Stimulated activated CD8-positive, alpha-beta memory T cell treated with anti-CD3 and anti-CD28 coated beads, Interleukin-12 subunit alpha, Interleukin-12 subunit beta, amount 100 ng/mL, for 1 hour (primary cell): ENCODE measurements around the gene FKBP11.
A peak's percentile ranks its signal among the peaks of the same experiment; 100 is the strongest.
"Not testable (repeated sequence)": the region's sequence is repeated elsewhere in the genome, so short reads cannot be mapped to it uniquely, and the experiment has no call there.

Source experiments
- DNase-seq: peaks from one replicate; pipeline ENCODE4 v3.0.0-alpha.2; 2020; ENCODE audit warnings: low read depth

Gene FKBP11

DNA sequence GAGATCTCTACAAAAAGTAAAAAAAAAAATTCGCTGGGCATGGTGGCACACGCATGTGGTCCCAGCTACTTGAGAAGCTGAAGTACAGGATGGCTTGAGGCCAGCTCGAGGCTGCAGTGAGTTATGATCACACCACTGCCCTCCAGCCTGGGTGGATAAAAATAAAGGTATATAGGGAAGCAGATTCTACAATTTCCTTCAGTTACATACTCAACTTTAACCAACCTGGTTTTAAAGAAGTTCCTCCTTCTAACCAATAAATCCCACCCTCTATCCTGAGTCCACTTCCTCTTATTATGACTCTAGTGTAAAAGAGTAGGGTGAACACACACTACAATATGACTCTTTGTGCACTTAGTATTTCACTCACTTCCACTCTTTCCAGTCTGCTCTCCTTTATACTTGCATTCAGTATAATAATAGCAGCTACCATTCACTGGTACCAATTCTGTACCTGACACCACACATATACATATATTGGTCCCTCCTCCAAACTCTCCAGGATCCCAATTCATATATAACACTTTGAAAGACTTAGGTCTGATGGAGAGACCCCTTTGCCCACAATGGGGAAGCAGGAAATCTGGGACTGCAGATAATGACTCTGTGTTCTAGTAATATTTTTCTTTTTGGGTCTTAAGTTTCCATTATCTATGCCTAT, 29.7 kb upstream of the FKBP11 start:
- no peak for DNase-seq

GRCh38 chr12:48954061-48954460, 28.8 kb upstream of the FKBP11 start:
- no peak for DNase-seq

DNA sequence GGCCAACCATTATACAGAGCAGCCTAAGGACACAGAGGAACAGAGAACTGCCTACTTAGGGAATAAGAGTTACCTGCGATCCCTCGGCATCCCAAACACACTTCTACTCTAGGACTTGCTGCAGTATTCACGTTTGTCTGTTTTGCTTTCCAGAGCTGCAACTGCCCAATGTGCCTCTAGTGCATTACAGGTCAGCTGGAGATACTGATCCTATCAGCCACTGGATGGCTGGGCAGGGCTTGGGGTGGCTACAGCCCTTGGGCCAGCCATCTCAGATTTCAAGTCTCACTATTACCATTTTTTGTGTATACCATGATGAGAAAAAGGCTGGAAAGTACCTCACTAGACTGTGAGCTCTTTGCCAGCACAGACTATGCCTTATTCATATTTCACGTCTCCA, 27.4 kb upstream of the FKBP11 start:
- DNase-seq, result no peak

GRCh38 chr12:48947727-48948126, 22.4 kb upstream of the FKBP11 start:
- DNase-seq, result no peak

DNA sequence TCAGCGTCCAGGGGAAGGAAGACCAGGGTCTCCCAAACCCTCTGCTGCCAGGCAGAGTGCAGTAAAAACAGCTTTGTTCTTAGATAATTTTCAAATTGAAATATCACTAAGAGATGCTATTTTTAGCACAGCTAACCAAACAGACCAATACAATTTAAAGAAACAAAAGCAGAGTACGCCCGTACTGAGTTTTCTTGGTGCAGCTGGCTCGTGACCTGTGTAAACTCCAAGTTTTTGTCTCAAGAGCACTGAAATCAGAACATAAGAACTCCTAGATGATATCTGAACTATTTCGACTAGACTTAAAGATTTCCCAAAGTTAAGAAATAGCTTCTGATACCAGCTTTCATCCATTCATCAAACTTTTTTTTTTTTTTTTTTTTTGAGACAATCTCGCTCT, 21.7 kb upstream of the FKBP11 start:
- no peak for DNase-seq

DNA sequence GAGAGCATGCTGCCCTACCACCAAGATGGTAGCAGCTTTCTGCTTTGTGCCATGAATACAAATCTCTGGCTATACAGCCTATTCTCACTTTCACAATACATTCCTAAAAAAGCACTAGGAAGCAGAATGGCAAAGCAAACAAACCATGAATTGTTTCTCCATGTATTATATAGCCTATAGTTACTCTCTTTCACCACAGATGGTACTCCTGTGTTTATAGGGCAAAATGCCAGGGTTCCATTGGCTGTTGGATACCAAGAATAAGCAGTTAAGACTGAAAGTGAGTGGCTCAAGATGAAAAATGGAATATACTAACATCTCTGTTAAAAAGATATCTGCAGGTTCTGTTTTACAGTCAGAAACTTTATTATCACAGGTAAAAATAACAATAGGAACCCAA, 20.9 kb upstream of the FKBP11 start:
- DNase-seq, result no peak

DNA sequence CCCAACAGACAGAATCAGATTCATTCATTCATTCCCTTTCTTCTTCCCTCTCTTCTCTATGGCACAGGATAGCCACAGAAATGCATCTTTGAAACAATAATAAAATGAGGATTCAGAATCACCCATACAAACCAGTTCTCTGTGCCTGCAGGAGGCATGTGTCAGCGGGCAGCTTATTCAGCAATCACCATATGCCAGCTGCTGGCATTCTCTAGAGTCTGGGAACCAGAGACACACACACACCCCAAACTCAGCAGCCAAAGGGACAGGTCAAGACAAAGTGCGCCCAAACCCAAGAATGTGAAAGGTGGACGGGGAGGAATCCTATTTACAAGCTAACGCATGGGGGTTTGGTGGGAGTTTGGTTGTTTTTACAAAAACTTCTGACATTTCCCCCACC, 17.9 kb upstream of the FKBP11 start:
- no peak for DNase-seq

DNA sequence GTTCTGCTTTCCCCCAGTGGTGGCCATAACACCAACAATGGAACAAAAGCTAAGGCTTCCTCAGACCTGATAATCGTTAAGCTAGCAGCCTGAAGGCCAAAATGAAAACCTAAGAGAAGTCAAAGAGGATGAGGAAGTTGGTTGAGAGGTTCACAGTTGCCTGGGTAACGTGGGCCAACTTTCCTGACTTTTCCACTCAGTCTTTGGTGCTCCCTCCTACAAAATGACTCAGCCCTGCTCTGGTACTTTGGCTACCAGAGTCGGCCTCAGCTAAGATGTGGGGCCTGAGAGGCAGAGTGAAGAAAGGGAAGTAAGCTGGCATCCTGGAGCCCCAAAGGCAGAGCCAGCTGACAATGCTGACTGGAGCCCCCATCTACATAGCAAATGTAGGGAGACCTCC, 14.9 kb upstream of the FKBP11 start:
- DNase-seq, result no peak

DNA sequence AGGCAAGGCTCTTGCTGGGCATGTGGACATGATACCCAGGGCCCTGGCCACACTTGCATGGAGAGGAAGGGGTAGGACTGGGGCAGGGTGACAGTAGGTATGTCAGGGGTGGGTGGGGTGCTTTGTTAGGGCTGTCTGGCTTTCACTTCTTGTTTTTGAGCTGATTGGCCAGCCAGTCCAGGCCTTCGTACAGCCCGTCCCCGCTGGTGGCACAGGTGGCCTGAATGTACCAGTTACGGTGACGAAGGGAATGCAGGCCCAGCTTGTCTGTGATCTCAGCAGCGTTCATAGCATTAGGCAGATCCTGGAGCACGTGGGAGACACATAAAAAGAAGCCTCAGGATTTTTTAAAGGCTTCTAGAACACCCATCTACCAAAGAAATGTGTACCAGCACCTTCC, 13.5 kb upstream of the FKBP11 start:
- DNase-seq, result no peak

DNA sequence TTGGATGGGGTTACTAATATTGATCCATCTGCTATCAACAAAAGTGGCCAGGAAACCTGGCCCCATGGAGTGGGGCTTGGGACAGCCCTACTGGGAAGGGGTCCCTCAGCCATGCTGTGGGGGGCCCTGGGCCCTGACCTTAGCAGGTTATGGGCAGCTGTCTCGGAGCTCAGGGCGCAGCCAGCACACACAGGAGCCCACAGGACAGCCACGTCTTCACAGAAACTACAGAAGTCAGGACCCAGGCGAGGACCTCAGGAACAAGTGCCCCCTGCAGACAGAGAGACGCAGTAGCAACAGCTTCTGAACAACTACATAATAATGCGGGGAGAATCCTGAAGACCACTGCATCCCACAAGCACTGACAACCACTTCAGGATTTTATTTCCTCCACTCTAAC, 11.9 kb upstream of the FKBP11 start:
- DNase-seq, result no peak

DNA sequence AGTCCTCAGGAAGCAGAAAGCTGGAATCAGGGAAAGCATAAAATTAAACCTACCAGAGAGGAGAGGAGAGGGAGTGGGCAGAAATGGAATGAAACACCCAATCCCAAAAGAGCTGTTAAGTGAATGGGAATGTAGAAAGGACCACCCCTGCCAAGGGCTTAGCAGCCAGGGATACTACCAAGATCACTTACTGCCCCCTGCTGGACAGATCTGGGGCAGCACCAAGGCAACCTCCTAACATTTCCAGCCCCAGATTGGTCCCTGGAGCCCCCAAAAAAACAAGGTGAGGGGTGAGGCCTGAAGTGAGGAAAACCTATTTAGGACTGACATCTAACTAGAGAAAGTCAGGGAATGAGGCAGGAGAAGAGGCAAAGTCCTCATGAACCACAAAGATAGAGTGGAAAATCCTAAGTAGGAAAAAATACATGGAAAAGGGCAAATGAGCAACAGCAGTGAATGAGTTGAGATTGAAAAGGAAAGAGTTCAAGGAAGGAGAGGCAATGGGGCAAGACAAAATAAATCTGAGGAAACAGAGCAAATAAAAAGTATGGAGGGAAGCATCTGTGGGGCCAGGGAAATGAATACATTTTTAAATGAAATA, 11.2 kb upstream of the FKBP11 start:
- DNase-seq, result peak; percentile 79

- no peak for DNase-seq
These were observed 9.0 kb upstream of the FKBP11 start for GRCh38 chr12:48934312-48934706.

DNA sequence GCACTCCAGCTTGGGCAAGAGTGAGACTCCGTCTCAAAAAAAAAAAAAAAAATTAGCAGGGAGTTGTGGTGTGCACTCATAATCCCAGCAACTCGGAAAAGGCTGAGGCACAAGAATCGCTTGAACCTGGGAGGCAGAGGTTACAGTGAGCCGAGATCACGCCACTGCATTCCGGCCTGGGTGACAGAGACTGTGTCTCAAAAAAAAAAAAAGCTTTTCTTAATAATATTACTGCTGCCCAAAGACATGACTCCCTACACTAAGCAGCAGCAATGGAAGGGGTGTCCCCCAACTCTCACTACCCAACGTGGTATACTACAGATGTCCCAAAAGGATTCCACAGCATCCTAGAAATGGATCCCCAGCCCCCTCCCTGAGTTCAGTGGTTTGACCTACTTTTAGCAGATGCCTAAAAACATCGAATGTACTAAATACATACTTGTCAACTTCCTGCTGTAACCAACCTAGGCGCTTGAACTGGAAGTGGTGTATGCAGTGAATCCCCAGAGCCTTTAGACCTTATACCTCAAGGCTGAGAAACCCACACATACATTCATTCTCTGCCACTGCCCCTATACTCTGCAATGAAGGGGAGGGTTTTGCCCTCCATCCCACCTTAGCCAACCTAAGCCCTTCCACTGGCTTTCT, 8.5 kb upstream of the FKBP11 start:
- DNase-seq, result no peak

DNA sequence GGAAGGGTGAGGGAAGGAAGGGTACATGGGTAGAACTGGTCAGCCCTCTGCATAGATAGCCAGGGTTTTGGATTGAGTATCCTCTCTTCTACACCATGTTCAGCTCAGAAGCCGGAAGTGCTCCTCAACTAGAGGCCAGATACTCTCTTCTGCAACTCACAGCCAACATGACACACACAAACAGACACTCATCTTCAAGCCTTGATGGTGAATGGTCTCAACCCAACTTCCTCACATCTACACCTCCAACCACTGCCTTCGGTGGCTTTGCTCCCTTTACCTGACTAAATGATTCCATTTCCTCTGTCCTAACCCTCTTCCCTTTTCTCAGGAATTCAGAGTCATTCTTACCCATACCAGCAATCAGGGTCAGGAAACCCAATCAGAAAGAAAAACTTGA, 7.6 kb upstream of the FKBP11 start:
- DNase-seq, result no peak

- no peak for DNase-seq
These were observed 5.2 kb upstream of the FKBP11 start for GRCh38 chr12:48930475-48930874.

- no peak for DNase-seq
These were observed 4.3 kb upstream of the FKBP11 start for GRCh38 chr12:48929551-48929950.

- no peak for DNase-seq
These were observed 2.0 kb upstream of the FKBP11 start for GRCh38 chr12:48927261-48927660.

DNA sequence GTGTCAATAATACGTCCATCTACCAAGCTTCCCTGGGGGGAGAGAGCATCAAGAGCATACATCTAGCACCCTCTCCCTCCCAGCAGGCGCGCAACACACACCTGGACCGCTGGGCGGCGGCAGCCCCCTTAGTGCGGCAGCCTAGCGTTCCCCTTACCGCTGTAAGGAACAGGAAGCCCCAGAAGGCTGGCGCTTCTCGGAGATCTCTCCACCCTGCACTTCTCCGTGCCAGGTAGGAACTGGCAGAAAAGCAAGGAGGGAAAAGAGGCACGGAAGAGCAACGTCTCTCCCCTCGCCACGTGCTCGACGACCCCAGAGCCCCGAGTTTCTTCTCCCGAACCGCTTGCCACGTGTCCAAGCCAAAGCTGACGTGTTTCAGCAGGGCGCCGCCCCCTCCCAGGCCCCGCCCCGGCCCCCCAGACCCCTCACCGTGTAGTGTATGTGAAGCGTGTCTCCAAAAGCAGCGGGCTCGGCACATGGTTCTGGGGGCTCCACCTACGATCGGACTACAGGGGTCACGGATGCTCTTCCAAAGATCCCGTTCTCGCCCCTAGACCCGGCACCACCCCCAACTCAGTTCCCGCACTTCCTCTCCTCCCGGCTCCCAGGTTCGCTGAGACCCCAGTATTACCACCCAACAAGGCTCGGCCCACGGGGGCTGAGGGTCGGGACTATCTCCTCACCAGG, 532 bp downstream of the FKBP11 start:
- DNase-seq, result peak; percentile 58

DNA sequence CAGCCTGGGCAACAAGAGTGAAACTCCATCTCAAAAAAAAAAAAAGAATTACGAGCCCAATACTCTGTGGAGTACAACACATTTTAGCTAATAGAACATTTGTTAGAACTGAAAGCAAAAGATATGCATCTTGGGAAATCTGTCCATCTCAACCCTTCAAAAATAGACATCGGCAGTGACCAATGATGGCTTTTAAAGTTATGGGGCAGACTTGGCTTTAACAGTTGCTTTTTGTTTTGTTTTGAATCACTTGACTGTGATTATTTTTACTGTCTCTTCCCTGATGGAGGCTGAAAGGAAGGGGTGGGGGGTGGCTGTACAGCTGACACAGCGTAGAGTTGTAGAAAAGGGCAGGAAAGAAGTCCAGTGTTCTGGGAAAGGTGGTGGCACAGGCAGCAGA, 2.2 kb downstream of the FKBP11 start:
- DNase-seq, result no peak

- DNase-seq, result no peak
These were observed 7.3 kb downstream of the FKBP11 start for GRCh38 chr12:48917857-48918537.

DNA sequence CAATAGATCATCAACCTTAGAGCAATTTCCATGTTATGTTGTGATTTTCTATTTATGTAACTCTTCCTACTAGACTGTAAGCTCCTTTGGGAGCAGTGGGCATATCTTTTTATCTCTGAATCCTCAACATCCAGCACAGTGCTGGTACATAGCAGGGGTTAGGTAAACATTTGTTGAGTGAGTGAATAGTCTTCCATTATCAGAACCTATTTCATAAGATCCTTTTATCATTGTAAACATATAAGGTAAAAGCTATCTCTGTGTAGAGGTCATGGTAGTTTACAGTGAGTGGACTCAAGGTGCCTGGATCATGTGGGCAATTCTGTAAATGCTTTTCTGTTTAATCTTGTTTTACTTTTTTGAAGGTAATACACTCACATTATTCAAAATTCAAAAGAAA, 15.1 kb downstream of the FKBP11 start:
- no peak for DNase-seq

DNA sequence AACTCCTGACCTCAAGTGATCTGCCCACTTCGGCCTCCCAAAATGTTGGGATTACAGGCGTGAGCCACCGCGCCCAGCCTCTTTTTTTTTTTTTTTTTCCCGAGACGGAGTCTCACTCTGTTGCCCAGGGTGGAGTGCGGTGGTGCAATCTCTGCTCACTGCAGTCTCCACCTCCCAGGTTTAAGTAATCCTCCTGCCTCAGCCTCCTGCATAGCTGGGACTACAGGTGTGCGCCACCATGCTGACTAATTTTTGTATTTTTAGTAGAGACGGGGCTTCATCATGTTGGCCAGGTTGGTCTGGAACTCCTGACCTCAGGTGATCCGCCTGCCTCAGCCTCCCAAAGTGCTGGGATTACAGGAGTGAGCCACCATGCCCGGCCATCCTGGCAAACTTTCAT, 15.6 kb downstream of the FKBP11 start:
- DNase-seq, result not testable (repeated sequence)

- DNase-seq, result no peak
These were observed 18.0 kb downstream of the FKBP11 start for GRCh38 chr12:48907245-48907644.
